Mucosa of gallbladder (tissue), 1 donor: ENCODE results near the gene NENF. TPM values are rescaled to one million over a fixed set of nuclear protein-coding genes. Genes with fewer than 3 reads are reported as not detected.
A peak's percentile ranks its signal among the peaks of the same experiment; 100 is the strongest.

ENCODE experiments used
- DNase-seq: peaks from one replicate; pipeline ENCODE4 v3.0.0-alpha.2; 2020; ENCODE audit warnings: low spot score
- total RNA-seq: library from RNA; stranded (reverse); gene quantifications from one replicate; pipeline ENCODE4 v1.2.1, GENCODE V29; 2021
- donor health status: DM: no; HTN: no; CAD: no.

NENF gene
- total RNA-seq, 1 donor from 2014 or later = 64.3 TPM

- DNase-seq = no peak
These were observed 1.1 kb upstream of the NENF start for GRCh38 chr1:212431644-212432043.

DNA sequence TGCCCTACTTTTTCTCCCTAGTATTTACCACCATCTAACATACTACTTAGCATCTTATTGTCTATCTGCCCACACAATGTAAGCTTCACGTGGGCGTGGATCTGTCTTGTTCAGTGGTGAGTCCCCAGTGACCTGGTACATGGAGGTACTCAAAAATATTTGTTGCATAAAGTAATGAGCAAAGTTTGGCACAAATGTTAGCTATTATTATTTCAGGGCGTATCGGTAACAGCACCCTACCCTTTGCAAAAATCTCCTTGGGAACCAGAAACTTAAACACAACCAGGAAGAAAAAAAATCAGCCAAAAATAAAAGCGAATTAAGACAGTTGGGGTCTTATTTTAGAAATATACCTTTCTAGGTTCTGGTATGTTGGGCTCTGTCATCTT is 454 bp upstream of the NENF start:
- DNase-seq = no peak

DNA sequence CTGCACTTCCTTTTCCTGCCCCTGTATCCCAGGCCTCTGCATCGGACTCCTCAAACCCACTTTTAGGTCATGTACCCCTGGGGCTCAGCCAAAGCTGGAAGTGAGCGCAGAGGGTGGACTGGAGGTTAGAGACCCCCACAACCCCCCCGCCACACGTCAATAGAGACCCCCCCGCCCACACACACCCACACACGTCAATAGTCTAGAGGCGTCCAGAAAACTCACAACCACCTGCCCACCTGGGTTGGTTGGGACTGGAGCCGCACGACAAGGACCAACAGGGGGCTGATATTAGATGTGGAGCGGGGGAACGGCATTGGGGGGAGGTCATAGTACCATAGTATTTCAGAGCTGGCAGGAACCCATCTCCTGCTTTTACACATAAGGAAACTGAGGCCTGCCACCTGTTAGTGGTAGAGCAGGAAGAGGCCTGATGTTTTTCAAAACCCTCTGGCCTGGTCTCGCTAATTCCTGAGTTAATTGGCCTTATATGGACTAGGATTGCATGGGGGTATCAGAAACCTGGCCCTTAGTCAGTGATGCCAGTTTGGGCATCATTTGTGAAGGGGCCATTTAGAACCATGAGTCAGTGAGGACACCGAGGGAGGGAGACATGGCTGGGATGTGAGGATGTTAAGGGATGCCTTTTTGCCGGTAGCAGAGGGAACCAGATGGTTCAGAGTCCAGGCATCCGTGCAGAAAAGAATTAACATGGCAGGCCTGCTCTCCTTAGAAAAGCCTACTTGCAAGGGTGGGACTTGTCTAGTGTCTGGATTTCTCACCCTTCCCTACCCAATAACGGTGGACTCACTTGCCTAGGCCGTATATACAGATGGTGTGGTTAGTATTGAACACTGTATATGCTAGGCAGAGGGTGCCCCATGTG is 1.1 kb downstream of the NENF start:
- DNase-seq = no peak

DNA sequence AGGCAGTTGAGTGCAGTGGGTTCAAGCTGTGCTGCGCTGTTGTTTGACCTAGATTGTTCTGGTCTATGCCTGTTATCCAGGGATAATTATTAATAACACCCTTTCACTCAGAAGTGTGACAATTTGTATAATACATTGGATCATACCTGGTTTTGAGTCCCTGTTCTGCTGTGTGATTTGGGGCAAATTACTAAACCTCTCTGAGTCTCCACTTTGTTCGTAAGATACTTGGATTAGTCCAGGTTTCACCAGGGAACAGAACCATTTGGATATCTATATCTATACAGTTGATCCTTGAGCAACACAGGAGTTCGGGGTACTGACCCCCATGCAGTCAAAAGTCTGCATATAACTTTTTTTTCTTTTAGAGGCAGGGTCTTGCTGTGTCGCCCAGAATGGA is 2.3 kb downstream of the NENF start:
- DNase-seq = no peak

GRCh38 chr1:212437179-212437798 is 4.6 kb downstream of the NENF start:
- no peak for DNase-seq

- DNase-seq = no peak
These were observed 6.1 kb downstream of the NENF start for GRCh38 chr1:212438831-212439237.

GRCh38 chr1:212440419-212440818 is 7.7 kb downstream of the NENF start:
- DNase-seq = no peak

DNA sequence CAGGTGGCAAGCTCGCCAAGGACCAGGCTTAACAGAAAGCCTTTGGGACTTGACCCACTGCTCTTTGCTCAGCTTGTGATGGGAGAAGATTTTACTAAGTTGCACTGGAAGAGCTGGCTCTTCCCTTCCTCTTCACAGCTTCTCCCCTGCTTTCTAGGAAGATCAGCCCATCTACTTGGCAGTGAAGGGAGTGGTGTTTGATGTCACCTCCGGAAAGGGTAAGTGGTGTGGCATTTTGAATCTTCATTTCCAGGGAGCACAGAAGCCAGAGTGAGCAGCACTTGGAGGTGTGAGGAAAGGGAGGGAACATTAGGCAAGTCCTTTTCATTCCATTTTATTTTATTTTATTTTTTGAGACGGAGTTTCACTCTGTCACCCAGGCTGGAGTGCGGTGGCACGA is 9.7 kb downstream of the NENF start:
- no peak for DNase-seq

DNA sequence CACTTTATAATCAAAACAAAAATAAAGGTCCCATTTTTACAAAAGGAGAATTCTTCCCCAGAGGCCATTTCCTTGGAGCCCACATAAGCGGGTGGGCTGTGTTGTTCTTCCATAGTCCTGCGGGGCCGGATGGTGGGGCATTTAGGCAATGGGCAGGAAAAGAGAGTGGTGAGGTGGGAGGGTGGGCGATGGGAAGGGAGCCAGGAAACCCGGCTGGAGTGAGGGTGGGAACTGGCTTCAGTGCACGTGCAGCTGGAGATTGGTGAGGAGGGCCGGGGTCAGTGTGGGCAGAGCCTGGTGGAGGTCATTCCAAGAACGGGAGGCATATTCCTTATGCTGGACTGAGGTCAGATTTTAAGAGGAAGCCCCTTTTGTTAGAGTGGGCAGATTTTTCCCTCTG is 13.6 kb downstream of the NENF start:
- DNase-seq = no peak

DNA sequence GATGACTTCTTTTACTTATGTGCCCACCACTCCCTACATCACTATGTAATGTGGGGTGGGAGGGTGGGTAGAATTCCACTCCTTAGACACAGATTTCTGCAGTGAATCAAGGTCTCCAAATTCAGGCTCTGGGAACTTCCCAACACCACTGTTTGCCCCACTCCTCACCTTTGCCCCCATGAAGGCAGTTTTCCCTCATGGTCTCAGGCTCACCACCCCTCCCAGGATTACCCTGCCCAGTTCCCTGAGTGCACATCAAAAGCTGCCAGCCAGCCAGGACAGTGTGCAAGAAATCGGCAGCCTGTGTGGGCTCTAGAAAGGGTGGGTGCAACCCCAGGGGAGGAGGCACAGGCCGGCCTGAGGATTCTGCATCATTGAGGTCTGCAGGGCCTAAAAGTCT is 14.8 kb downstream of the NENF start:
- no peak for DNase-seq

- DNase-seq = no peak
These were observed 17.7 kb downstream of the NENF start for GRCh38 chr1:212450331-212450881.

DNA sequence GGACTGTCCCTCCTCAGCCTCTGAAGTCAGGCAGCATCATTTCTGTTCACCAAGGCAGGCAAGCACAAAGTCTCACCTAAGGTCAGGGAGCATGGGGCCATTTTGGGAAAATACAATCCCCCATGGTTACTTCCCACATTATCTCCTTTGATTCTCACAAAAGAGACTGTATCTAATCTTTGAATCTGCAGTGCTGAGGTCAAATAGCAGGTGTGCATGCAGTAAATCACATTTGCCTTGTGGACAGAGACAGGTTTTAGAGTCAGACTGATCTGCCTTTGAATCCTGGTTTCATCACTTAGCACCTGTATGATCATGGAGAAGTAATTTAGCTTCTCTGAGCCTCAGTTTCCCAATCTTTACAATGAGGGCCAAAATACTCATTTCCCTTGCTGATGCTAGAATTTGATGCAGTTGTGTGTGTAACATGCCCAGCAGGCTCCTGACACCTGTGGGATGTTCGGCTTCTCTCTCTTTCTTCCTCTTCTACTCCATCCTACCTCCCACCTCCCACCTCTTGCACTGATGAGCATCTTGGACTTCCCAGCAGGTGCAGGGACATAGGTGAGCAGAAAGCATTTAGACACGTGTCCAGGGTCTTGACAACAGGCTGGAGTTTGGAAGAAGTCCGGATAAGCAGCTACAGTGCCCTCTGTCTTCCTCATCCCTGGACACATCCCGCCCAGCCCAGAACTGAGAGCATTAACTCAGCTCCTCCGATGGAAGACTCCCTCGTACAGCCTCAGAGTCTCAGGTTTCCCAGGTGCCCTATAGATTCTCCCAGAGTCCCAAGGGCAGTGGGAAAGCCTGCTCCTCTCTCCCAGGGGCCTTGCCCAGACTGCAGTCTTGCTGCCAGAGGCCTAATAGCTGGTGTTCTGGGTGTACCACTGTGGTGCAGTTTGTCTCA is 18.9 kb downstream of the NENF start:
- DNase-seq = no peak

DNA sequence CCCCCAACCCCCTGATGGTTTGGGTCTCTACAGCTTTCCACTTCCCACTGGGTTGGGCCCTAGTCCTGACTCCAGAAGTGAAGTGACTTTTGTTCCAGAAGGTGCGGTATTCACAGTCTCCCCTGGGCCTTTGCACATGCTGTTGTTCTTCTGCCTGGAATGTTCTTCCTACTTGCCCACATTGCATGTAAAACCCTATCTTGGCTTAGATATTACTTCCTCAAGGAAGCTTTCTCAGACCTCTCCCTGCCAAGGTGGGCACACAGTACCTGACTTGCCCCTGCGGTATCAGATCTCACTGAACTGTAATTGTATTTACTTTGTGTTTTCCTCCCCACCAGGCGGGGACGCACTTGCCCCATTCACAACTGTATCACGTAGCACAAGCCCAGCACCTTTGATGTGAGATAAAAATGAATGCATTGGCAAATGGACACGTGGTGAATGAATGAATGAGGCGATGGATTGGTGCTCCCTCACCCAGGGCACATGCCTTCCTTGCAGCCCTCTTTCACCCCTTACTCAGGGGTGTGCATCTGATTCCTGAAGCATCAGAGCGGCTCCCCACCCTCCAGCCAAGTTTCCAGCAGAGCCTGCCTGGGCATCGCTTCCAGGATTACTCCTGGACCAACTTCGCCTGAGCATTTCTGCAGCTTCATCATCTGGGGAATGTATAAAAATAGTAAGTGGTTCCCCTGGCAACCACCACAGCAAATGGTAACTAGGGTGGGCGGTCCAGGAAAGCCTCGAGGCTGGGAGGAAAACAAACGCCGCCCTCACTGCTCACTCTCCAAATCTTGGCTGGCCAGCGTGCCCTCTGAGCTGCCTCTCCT is 19.8 kb downstream of the NENF start:
- DNase-seq = peak; percentile 37

GRCh38 chr1:212453156-212453857 is 20.6 kb downstream of the NENF start:
- DNase-seq = no peak

DNA sequence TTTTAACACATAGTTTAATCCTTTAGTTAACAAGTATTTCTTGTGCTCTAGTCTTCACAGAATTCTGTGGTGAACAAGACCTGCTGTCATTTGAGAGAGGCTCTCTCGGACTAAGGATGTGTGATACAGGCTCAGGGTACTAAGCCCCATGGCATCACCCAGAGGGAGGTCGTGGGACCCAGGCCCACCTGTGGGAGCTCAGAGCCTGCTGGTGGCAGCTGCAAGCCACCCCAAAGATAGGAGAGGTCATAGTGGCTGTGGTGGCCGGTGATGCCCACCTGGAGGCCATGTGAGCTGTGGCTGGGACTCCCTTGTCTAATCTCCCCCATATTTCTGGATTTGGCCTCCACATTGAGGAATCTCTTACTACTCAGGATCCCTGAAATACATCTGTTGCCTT is 22.0 kb downstream of the NENF start:
- DNase-seq = no peak

DNA sequence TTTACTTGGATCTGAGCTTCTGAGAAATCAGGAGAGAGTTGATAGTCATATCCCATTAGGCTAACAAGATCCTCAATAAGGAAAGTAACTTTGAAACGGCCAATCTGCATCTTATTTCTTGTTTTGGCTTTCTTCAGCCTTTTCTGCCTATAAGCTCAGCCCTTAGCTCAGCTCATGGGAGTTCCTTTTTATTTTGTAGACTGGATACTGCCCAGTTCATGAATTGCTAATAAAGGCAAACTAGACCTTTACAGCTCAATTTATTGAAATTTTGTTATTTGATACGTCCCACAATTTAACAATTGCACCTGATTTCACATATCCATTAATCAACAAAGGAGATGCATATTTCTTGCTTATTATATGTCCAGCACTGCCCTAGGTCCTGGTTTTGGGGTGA is 22.7 kb downstream of the NENF start:
- DNase-seq = no peak

GRCh38 chr1:212455803-212456528 is 23.2 kb downstream of the NENF start:
- DNase-seq = peak; percentile 87

DNA sequence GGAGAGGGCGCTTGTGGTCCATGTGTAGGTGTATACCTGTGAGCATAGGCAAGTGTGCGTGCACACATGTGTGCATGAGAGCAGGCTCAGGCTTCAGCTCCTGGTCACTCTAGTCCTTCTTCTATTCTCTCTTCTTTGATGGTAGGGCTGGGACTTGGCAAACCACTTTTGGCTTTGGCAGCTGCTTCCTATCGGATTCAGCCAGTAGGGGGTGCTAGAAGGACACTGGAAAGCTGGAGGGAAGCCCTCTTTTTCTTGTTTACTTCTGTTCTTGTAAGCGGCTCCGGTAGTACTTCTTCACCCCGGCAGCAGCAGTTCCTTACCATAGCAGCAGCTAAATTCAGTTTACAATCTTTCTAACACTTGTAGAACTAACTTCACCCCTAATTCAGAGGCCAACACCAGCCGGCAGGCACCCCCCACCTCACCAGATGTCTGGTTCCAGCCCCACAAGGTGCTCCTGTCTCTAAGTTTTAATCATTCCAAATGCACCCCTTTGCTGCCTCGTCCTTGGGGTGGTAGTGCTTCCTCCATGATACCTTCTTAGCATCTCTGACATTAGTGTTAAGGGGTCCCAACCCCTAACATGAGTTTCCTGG is 25.1 kb downstream of the NENF start:
- peak; percentile 16 for DNase-seq

GRCh38 chr1:212458817-212459216 is 26.1 kb downstream of the NENF start:
- DNase-seq = no peak
